ENCODE results near the gene VPS45.

DNA sequence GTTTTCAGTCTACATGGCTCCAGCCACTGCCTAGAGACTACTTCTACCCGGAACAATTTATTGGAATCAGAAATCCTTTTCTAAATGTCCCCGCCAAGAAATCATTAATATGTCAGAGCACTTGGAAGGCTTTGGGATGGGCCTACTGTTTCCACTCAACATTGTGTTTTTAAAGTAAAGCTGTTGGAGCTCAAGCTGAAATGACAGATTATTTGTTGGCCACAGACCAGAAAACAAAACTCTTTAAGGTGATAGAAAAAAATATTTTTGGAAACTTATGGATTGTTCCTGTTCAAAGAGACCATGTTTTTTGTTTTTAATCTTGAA lies 496 bp downstream of the VPS45 start:
- TF ChIP-seq TAF1 (IDR thresholded peaks at IDR 0.05; ENCODE audit: borderline replicate concordance, low read depth, low read length) (no peak), RXRA (IDR thresholded peaks at IDR 0.05; ENCODE audit: borderline replicate concordance, low read depth) (no peak), ELF1 (IDR thresholded peaks at IDR 0.05) (no peak)
- TF ChIP-seq, protein P1, sequence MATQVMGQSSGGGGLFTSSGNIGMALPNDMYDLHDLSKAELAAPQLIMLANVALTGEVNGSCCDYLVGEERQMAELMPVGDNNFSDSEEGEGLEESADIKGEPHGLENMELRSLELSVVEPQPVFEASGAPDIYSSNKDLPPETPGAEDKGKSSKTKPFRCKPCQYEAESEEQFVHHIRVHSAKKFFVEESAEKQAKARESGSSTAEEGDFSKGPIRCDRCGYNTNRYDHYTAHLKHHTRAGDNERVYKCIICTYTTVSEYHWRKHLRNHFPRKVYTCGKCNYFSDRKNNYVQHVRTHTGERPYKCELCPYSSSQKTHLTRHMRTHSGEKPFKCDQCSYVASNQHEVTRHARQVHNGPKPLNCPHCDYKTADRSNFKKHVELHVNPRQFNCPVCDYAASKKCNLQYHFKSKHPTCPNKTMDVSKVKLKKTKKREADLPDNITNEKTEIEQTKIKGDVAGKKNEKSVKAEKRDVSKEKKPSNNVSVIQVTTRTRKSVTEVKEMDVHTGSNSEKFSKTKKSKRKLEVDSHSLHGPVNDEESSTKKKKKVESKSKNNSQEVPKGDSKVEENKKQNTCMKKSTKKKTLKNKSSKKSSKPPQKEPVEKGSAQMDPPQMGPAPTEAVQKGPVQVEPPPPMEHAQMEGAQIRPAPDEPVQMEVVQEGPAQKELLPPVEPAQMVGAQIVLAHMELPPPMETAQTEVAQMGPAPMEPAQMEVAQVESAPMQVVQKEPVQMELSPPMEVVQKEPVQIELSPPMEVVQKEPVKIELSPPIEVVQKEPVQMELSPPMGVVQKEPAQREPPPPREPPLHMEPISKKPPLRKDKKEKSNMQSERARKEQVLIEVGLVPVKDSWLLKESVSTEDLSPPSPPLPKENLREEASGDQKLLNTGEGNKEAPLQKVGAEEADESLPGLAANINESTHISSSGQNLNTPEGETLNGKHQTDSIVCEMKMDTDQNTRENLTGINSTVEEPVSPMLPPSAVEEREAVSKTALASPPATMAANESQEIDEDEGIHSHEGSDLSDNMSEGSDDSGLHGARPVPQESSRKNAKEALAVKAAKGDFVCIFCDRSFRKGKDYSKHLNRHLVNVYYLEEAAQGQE (IDR thresholded peaks at IDR 0.05; ENCODE audit: low read depth, low read length) = no peak
- TF ChIP-seq, protein P2, sequence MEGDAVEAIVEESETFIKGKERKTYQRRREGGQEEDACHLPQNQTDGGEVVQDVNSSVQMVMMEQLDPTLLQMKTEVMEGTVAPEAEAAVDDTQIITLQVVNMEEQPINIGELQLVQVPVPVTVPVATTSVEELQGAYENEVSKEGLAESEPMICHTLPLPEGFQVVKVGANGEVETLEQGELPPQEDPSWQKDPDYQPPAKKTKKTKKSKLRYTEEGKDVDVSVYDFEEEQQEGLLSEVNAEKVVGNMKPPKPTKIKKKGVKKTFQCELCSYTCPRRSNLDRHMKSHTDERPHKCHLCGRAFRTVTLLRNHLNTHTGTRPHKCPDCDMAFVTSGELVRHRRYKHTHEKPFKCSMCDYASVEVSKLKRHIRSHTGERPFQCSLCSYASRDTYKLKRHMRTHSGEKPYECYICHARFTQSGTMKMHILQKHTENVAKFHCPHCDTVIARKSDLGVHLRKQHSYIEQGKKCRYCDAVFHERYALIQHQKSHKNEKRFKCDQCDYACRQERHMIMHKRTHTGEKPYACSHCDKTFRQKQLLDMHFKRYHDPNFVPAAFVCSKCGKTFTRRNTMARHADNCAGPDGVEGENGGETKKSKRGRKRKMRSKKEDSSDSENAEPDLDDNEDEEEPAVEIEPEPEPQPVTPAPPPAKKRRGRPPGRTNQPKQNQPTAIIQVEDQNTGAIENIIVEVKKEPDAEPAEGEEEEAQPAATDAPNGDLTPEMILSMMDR (IDR thresholded peaks at IDR 0.05) = no peak
